ENCODE measurements around the gene PLEKHM2. TPM values are rescaled to one million over a fixed set of nuclear protein-coding genes. Genes with fewer than 3 reads are reported as not detected.

Gene PLEKHM2
- total and polyA plus RNA-seq, 2 of the 8 experiments (the other 6 are each of a cell fraction or from before 2014, with no cell fraction given): 38.3 to 47.6 TPM

DNA sequence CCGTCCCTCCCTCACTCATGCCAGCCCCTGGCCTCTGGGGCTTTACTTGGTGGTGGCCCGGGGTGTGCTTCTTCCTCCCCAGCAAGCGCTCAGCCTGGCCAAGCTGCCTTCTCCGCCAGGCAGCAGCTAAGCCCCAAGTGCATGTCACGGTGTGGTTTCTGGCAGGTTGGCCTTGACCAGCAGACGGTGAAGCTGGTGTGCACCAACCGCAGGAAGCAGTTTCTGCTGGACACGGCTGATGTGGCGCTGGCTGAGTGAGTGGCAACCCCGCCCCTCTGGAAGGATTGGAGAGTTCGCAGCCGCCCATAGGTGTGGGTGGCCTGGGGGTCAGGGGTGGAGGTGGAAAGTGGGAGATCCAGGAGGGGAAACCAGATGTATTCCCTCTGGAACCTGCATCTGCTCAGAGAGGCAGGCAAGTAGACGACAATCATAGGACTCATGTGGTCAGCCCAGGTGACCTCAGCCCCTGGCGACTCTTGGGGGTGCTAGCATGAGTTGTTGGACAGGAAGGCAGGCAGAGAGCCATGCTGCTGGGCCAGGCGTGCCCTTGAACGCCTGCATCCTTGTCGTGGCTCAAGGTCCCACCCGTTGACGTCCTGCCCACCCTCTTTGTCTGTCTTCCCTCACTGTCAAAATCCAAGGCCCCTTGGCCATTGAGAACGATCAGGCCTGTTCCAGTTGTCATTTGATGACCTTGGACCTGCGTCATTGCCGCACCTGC is 45.0 kb downstream of the PLEKHM2 start:
- CTCF ChIA-PET (ENCODE audit: partially characterized antibody): interaction anchor here (0.6 to 5.4 kb wide), 2 partner anchors 12 to 121 kb away, joined by 3 to 35 read pairs; partner anchors contain the start of gene TMEM82
- H3K9ac ChIP-seq (replicated peaks in 1 of 4; ENCODE audit: extremely low read depth in 1 of 4, low read depth in 3 of 4, low read length in 3 of 4): no peak overlapping the region
- WGBS, 2 experiments (ENCODE audit: extremely low coverage in 1 of 2, insufficient coverage in 1 of 2, insufficient read length in 1 of 2, insufficient replicate concordance in 2 of 2, low coverage in 1 of 2, low lambda C conversion rate in 2 of 2, missing lambda C conversion rate in 1 of 2): 85% methylated on average over 19 of the region's 22 CpGs; no CpG with 5 or more reads in 1 of the 2 experiments
- H3K9me3 ChIP-seq (ENCODE audit: insufficient read depth in 2 of 2, low read depth in 1 of 2, low read length in 1 of 2): no peaks in the 10 kb centered on the region
- H3K79me1 ChIP-seq (ENCODE audit: low read depth, low read length): no peaks in the 10 kb centered on the region
- no peak overlapping the region for H3K4ac ChIP-seq (replicated peaks; ENCODE audit: insufficient read length, low read depth, low read length)
- H3K14ac ChIP-seq (ENCODE audit: insufficient read length): no peak overlapping the region
- peaks cover 7 to 25% (median 14%) of the 10 kb centered on the region in 4 experiments; a peak in 6 of 8 replicates for H3K36me3 ChIP-seq (ENCODE audit: control insufficient read depth in 2 of 4, insufficient read depth in 4 of 4, low read length in 3 of 4)
- no peak overlapping the region for H4K5ac ChIP-seq (ENCODE audit: insufficient read length, low read depth, low read length)
- no peaks in the 10 kb centered on the region; a peak in 1 of 7 replicates for H3K4me1 ChIP-seq (replicated peaks in 1 of 4; ENCODE audit: control insufficient read depth in 3 of 4, insufficient read depth in 4 of 4, low read length in 3 of 4)
- no peak overlapping the region for H2BK20ac ChIP-seq (ENCODE audit: low read length)
- no peak overlapping the region for H3K18ac ChIP-seq (ENCODE audit: extremely low read depth, low read length)
- no peak overlapping the region for H3K4me2 ChIP-seq (ENCODE audit: insufficient read depth in 1 of 2, low read depth in 2 of 2, low read length in 2 of 2)
- no peak overlapping the region for H2BK5ac ChIP-seq (ENCODE audit: low read depth, low read length)
- no peak overlapping the region for H2BK120ac ChIP-seq (replicated peaks; ENCODE audit: low read depth, low read length)
- H3K27ac ChIP-seq (ENCODE audit: low read depth, low read length): no peak overlapping the region
- H2AFZ ChIP-seq (ENCODE audit: low read length): no peak overlapping the region
- no peaks in the 10 kb centered on the region for H3K27me3 ChIP-seq (replicated peaks in 1 of 4; ENCODE audit: control insufficient read depth in 3 of 4, extremely low read depth in 1 of 4, insufficient read depth in 3 of 4, low read length in 3 of 4)
- H4K8ac ChIP-seq (ENCODE audit: extremely low read depth, insufficient read depth, low read length): no peak overlapping the region
- H4K20me1 ChIP-seq (replicated peaks in 1 of 2; ENCODE audit: control insufficient read depth in 1 of 2, insufficient read depth in 2 of 2, low read length in 2 of 2): peaks cover 2 to 5% of the 10 kb centered on the region in 2 experiments
- H2AK5ac ChIP-seq (ENCODE audit: low read depth, low read length): no peak overlapping the region
- no peaks in the 10 kb centered on the region for H3K23me2 ChIP-seq (ENCODE audit: low read depth, low read length)
- no peak for DNase-seq (ENCODE audit: low read depth in 1 of 2, low spot score in 2 of 2)
- H3K4me3 ChIP-seq (ENCODE audit: extremely low read depth in 1 of 4, insufficient read depth in 2 of 4, low read depth in 3 of 4, low read length in 4 of 4): no peak overlapping the region
- no peak overlapping the region for H3K23ac ChIP-seq (ENCODE audit: insufficient read length)
- H2BK15ac ChIP-seq (ENCODE audit: low read length): no peak overlapping the region
- H3K79me2 ChIP-seq (ENCODE audit: control insufficient read depth in 1 of 2, insufficient read depth in 2 of 2, low read length in 2 of 2): no peaks in the 10 kb centered on the region
- H3K56ac ChIP-seq (replicated peaks; ENCODE audit: insufficient read length, low read depth, low read length): no peak overlapping the region
- FAIRE-seq: no peak
- no peak overlapping the region for H2BK12ac ChIP-seq (ENCODE audit: low read depth, low read length)
- no peak overlapping the region for H4K91ac ChIP-seq (replicated peaks; ENCODE audit: insufficient read length, low read length)
- POLR2A ChIA-PET (ENCODE audit: partially characterized antibody): no interaction called here
- TF ChIP-seq KDM1A (IDR thresholded peaks at IDR 0.05; ENCODE audit: borderline replicate concordance, low read length): no peak
- TF ChIP-seq TAF7 (optimal IDR thresholded peaks at IDR 0.05; ENCODE audit: borderline replicate concordance, low read depth, low read length): no peak
- no peak for TF ChIP-seq ASH2L (IDR thresholded peaks at IDR 0.05; ENCODE audit: low read length)
- TF ChIP-seq SP4 (IDR thresholded peaks at IDR 0.05; ENCODE audit: low read length): no peak
- TF ChIP-seq CREB1 (IDR thresholded peaks at IDR 0.05): no peak
- no peak for TF ChIP-seq TCF12 (IDR thresholded peaks at IDR 0.05; ENCODE audit: low read depth, low read length)
- TF ChIP-seq TEAD4 (IDR thresholded peaks at IDR 0.05; ENCODE audit: low read depth, low read length): no peak
- no peak for TF ChIP-seq CBX5 (IDR thresholded peaks at IDR 0.05; ENCODE audit: low read depth, low read length)
- TF ChIP-seq EGR1 (IDR thresholded peaks at IDR 0.05; ENCODE audit: borderline replicate concordance, low read depth, low read length): no peak
- TF ChIP-seq BACH1 (IDR thresholded peaks at IDR 0.05; ENCODE audit: low read length): no peak
- no peak for TF ChIP-seq YY1 (IDR thresholded peaks at IDR 0.05; ENCODE audit: low read depth, low read length)
- TF ChIP-seq, protein P1, sequence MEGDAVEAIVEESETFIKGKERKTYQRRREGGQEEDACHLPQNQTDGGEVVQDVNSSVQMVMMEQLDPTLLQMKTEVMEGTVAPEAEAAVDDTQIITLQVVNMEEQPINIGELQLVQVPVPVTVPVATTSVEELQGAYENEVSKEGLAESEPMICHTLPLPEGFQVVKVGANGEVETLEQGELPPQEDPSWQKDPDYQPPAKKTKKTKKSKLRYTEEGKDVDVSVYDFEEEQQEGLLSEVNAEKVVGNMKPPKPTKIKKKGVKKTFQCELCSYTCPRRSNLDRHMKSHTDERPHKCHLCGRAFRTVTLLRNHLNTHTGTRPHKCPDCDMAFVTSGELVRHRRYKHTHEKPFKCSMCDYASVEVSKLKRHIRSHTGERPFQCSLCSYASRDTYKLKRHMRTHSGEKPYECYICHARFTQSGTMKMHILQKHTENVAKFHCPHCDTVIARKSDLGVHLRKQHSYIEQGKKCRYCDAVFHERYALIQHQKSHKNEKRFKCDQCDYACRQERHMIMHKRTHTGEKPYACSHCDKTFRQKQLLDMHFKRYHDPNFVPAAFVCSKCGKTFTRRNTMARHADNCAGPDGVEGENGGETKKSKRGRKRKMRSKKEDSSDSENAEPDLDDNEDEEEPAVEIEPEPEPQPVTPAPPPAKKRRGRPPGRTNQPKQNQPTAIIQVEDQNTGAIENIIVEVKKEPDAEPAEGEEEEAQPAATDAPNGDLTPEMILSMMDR (IDR thresholded peaks at IDR 0.05; ENCODE audit: control extremely low read depth in 1 of 3, insufficient read depth in 1 of 3, low read depth in 1 of 3, low read length in 3 of 3): no peak

Data from H1 (cell line).